IPS DF 19.7 (cell line): ENCODE results near the gene GTPBP2.

ENCODE experiments used
- DNase-seq: peaks from one replicate; pipeline ENCODE4 v3.0.0-alpha.2; 2013; ENCODE audit warnings: low read depth, low spot score

GTPBP2 gene, protein sequence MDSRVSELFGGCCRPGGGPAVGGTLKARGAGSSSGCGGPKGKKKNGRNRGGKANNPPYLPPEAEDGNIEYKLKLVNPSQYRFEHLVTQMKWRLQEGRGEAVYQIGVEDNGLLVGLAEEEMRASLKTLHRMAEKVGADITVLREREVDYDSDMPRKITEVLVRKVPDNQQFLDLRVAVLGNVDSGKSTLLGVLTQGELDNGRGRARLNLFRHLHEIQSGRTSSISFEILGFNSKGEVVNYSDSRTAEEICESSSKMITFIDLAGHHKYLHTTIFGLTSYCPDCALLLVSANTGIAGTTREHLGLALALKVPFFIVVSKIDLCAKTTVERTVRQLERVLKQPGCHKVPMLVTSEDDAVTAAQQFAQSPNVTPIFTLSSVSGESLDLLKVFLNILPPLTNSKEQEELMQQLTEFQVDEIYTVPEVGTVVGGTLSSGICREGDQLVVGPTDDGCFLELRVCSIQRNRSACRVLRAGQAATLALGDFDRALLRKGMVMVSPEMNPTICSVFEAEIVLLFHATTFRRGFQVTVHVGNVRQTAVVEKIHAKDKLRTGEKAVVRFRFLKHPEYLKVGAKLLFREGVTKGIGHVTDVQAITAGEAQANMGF

DNA sequence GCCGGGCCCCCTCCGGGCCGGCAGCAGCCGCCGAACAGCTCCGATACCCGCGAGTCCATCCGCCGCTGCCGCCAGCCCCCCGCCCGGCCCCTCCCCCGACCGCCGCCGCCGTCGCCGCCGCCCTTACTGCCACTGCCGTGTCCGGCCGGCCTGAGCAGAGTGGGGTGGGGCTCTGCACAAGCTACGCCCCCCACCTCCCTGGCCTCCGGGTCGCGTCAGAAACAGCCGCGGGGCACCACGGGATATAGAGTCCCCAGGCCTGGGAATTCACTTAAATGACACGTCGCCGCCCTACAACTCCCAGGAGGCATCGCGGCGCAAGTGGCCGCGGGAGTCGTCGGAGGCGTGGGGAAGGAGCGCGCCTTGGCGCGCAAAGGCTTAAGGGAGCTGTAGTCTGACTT, at the start of gene GTPBP2:
Gene GTPBP2, minus strand, starts transcription at position 161 of the 401 bp plus-strand sequence. Its CDS starts 102 bp downstream, at position 59.
- DNase-seq: peak; percentile 90

DNA sequence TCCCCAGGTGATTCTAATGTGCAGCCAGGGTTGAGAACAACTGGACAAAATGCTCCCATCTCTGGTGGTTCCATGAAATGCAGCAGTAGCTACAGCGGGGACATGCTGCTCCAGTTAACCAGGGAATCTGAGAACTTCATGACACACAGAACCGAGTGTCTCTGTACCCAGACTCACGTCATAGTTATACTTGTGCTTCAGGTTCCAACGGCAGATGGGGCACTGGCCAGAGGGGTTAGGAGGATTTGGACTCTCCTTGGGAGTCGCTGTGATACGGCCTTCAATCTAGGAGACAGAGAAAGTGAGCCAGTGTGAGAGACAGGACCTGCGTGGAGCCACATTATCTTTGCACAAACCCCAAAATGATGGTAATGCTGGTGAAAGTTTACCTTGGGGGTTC, 49.3 kb upstream of the GTPBP2 start:
- no peak for DNase-seq

DNA sequence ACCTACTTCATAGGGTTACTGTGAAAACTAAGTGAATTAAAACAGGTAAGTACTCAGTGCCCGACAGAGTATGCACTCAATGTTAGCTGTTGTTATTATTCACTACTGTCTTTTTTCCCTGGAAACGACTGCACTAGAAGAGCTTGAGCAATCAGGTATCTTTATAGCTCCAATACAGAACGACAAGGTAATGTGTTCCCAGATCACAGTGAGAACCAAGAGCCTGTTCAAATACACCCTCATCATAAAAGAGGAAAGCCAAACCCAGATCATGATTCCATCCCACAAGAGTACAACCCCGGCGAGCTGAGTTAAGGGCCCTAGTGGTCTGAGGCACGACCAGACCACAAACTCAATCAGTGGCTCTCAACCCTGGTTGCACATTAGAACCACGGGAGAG, 48.7 kb upstream of the GTPBP2 start:
- DNase-seq: no peak

DNA sequence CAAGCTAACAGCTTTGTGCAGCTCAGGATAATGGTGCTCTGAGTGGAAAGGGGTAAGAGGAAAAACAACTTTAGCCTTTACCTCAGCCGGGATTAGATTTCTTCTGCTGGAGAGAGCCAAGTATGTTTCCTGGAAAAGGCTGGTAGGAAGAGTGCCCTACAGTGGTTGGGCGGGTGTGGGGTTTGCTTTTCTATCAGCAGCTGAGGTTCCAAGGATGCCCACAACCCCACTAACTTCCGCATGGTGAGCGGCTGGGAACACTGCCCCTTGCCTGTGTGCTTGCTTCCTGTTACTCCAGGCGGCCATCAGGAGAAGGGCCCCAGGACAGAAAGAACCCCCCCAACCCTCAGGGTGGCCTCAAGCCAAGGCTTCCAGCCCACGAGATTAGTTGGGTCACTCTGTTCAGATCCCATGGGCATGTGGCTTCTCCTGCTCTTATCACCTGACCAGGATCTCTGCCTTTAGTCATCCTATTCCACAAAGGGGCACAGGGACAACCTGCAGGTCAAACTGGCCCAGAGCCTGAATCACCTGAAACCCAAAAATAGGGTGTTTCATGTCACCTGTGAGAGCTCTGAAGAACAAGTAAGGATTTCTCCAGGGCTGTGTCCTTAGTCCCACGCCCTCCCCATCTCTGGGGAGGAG, 48.0 kb upstream of the GTPBP2 start:
- no peak for DNase-seq

DNA sequence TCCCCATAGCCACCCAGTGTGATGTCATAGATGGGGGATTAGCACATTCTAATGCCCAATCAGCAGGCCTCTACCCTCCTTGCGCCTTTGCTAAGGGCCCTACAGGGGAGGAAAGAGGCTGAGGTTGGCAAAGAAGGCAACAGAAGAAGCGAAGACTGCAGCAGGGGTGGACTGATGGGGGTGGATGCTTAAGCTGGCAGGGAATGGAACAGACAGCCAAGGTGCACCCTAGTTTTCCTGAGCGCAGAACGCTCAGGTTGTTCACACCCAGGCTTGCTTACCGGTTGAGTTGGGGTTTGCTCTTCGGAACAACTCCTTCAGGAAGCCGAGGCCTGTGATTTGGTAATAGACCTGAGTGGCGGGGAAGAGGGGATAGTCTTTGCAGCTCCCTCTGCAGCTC, 45.9 kb upstream of the GTPBP2 start:
- DNase-seq: no peak

DNA sequence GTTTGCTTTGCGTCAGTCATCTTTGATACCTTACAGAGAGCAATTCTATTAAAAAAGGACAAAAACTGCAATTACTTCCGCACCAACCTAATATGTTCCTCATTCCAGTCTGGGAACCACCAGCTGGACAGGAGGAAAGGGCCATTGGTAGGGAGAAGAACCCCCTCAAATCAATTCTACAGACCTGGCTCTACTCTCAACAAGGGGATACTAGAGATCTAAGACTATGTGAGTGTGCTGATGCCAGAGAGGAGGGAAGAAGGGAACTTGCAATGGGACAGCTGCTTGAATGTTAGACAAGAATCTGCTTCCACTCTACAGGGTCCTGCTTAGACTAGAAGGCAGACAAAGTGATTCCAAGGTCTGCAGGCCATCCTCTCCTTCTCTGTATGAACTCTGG, 45.2 kb upstream of the GTPBP2 start:
- DNase-seq: no peak

DNA sequence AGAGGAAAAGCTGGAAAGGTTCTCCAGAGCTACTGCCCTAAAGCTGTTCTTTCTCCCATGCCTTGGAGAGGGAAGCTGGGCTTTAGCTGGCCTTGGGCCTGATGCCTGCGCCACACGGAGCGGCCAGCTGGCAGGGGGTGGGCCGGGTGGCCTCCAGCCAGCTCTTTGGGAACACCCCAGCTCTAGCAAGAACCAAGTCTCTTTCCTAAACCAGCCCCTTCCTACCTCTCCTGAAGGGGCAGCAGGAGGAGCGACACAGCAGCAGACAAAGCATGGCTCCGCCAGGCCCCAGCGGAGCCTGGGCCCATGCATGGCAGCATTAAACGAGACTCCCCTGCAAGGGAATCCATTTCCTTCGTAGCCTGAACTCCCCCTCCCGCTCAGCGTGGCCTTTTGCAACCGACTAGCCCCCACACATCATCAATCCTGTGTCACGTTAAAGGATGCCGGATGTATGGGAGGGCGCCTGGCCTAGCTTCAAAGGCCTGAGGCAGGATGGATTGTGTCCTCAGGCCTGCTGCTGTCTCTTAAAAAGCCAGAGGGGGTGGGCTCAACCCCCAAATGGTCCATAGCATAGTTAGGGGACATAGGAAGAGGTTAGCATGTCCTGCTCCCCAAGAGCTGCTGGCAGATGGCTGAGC, 44.5 kb upstream of the GTPBP2 start:
- DNase-seq: no peak

DNA sequence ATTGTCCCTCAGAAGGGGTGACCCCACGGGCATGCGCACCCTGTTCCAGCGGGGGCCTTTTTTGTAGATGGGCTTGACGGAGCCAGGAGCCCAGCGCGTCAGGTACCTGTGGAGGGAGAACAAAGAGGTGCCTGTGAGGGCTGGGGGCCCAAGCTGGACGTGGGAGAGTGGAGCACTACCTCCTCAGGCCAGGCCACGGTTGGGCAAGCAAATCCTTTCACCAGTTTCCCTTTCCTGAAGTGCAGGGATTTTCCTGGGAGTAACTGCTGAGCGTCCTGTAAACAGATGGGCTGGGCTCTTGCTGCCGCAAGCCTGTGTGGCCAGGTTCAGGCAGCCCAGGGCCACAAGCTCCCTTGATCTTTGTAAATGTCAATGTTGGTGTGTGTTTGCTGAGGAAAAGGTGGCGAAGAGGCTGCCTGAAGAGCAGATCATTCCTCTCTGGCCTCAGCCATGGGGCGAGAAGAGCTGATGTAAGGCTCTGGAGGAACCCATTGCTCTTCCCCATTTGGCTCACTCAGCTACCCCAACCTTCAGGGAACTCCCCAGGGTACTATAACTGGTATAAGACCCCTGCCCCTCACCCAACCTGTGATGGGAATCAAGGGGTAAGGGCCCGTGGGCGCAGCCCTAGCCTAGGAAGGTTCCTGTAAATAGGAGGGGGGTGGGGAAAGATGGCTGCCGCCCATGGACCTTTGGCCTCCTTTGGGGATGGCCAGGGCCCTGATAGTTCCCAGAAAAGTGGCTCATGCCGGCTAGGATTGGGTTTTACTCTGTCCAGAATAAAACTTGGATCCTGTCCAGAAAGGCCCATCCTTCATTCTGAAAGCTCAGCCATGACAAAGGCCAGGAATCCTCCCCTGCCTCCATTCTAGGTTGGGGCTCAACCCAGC, 43.0 kb upstream of the GTPBP2 start:
- no peak for DNase-seq

DNA sequence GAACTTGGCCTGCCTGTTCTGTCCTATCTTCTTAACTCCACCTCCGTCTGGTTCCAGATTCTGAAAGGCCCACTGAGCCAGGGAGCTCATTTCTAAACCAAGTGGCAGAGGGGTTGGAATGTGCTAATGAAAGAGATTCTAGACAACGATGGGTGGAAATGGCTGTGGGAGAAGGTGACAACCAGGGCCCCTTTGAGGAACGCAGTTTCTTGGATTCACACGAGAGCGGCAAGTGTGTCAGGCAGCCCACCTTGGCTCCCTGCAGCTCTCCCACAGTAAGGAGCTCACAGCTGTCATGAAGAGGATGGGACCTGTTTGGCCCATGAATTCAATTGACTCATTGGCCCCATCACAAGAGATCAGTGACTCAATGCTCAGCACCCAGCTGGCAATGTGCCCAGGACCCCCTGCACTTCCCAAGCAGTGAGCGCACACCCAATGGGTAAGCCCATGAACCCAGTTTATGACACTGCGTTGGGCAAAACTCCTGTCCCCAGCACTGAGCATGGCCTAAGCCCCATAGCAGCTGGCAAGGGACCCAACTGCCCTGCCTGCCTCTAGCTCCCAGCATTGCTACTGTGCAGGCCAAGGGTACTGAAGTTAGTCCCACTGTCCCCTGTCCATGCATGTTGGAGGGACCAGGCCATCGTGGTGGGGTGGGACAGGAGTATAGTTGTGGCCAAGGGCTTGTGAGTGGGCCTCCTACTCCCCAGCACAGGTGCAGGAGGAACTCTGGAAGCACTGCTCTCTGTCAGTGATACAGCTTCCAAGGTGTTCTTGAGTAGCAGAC, 42.1 kb upstream of the GTPBP2 start:
- no peak for DNase-seq

DNA sequence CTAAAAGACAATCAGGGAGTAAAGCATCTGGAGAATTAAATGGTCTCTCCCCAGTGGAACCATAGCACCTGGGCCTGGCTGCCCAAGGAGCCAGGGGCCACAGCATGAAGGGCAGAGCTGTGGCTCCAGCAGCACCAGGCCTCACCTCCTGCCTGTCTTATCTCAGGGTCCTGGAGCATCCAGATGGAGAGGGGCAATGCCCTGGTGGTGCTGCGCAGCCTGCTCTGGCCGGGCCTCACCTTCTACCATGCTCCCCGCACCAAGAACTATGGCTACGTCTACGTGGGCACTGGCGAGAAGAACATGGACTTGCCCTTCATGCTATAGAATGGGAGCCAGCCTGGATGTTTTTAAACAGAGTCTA, 41.5 kb upstream of the GTPBP2 start:
- no peak for DNase-seq

DNA sequence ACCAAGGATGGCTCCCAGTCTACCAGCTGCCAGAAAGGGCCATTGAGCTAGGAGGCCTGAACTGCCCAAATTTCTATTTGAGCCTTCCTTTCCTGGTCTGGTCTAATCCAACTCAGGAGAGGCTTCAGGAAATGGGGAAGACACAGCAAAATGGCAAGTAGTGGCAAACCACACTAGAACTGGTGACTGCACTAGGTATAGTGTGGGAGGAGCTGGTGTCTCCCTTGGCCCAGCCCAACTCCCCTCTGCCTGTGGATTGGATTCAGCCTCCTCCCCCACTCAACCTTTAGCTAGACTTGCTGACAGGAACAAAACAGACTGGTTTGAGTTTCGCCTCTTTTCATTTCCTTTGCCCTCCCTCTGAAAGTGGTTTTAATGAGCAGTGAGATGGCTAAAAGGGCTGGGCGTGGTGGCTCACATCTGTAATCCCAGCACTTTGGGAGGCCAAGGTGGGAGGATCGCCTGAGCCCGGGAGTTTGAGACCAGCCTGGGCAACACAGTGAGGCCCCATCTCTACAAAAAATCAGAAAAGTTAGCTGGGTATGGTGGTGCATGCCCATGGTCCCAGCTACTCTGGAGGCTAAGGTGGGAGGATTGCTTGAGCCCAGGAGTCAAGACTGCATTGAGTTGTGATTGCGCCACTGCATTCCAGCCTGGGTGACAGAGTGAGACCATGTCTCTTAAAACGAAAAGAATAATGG, 41.0 kb upstream of the GTPBP2 start:
- no peak for DNase-seq

DNA sequence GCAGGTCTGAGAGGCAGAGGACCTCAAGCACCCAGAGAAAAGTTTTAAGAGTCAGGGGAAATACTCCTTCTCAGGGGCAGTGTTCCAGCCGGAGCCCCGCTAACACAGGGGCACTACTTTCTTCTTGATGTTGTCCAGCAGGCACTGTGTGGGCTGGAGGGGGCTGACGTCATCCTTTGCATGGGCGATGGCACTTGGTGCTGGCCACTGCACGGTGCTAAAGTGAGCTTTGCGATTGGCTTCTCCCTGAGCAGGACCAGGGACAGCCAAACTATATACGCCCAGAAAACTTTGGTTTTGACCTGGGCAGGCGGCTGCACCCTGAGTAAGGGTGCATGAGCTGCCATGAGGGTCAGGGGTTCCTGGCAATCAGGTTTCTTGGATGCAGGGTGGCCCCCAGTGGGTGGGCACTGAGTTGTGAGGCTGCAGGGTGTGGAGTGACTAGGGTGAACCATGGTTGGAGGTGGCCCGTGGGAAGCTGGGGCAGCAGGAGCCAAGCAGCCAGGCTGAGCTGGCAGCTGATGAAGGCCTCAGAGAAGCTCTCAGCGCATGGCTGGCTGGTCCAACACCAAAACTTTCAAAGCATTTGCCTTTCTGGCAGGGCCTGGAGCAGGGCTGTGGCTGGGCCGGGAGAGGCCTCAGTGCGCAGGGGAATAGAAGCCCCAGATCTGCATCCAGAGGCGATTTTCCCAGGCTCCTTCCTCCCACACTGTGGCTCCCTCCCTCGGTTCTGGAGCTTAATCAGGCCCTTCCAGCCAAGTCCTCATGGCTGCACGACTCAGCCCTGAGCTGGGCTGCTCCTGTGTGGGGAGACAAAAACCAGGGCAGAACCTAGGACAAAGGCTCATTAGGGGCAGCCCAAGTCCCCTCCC, 40.2 kb upstream of the GTPBP2 start:
- no peak for DNase-seq

DNA sequence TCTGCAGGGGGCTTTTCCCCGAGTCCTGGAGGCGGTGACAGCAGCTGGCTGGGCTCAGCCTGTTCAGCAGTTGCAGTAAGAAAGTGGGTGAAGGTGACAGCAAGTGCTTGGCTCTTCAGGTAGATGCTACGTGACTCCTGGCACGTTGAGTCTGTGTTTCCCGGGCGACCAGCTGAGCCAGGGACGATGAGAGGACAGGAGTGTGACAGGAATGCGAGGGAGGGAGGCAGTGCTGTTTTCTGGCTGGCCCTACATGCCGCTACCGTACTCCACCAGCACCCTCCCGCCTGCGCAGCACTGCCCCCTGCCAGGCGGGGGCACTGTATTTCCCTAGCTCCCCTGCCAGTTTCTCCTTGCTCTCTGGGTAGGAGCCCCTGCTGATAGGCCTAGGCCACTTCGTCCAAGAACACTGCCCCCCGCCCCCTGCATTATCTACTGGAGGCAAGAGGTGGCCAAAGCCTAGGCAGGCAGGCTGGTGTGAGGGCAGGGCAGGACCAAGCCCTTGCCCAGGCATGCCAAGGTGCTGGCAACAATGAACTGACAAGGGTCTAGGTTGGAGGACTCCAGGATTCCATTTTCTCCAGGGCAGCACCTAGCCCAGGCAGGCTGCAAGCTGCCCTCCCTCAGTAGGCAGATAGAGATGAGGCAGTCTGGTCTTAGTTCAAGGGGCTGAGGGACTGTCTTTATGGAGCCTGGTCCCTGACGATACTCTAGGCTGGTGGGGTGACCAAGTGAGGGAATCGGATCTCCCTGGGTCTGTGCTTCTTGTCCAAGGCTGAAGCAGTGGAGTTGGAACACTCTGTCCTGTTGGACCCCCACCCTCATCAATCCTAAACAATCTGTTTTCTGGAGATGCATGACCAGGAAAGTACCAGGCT, 39.3 kb upstream of the GTPBP2 start:
- DNase-seq: no peak

DNA sequence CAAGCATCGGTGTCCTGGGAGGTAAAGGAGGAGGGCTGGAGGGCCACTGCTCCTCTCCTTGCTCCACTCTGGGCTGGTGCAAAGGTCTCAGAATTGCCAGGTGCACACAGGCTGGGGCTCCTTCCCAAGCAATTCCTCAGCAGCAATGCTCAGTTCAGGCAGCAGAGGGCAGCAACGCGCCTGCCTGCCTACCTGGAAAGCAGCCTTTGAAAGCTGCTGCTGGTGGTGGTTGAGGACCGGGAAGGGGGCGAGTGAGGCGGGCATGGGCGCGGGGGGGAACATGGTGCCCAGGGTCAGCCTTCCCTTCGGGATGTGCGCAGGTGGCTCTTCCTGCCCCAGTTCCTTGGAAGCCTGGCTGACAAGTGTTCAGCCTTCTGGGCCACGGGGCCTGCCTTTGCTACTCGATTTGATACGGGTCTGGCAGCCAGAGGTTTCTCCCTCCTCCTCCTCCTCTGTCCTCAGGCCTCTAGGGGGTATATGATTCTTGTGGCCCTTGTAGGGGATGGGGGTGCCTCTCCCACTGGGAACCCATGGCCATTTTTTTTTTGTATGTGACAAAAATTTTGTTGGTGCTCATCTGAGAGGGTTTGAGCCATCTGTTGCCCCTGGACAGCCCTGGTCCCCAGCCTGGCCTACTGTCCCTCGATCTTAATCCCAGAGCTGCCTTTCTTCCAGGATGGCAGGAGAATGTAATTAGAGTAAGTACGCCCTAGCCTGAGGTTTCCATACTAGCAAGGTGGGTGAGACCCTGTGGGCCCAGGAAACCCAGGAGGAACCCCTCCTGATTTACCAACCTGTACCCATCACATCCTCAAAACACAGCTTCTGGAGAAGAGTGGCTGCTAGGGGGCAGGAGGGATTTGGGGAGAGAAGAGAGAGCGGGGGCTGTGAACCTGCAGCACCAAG, 38.4 kb upstream of the GTPBP2 start:
- no peak for DNase-seq

DNA sequence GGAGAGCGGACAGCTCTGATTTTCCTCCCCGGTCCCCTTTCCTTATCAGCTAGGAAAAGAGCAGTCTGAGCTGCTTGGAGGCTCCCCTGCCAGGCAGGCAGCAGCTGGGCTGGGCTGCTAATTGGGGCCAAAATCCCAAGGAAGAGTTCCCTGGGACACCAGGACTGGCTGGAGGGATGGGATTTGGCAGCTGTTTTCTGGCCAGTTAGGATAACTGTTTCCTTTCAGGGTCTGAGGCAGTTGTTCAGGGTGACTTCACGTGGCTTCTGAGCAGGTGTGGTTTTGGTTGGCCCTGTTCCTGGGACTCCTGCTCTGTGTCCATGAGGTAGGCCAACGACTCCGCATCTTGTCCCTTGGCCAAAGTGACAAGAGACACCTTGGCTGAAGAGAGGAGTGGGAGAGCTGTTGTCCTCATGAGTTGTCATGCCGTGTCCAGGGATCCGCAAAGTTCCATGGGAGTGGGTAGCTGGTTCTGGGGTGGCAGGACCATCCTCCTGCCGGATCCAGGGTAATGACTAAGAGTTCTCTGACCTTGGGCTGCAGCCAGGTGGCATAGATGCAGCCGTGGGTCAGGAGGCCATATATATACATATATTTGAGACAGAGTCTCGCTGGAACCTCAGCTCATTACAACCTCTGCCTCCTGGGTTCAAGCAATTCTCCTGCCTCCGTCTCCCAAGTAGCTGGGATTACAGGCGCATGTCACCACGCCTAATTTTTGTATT, 37.3 kb upstream of the GTPBP2 start:
- DNase-seq: no peak

DNA sequence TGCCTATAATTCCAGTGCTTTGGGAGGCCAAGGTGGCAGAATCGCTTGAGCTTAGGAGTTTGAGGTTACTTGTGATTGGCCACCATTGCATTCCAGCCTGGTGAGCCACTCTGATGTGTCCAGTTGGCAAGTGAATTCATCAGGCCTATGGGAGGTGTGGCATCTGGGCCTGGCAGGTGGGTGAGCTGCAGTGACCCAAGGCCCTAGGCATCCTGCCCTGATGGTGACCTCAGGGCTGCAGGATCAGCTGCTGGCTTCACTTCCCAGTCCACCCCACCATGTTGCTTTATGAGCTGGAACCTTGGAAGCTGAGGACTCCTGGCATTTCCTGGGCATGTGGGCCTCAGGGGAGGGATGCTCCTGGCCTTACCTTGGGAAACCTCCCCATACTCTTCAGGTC, 36.3 kb upstream of the GTPBP2 start:
- DNase-seq: no peak
